HEK293T (cell line): ENCODE results near the gene AKT3.

Experiments
- CTCF ChIA-PET: fragments of 350-600 bp; formaldehyde crosslinking; extraction: SDS; loops from one replicate; lab custom pipeline; 2021; ENCODE audit warnings: antibody characterized with exemption, inconsistent platforms; lab: Yijun Ruan, JAX
- POLR2A ChIA-PET: fragments of 350-600 bp; formaldehyde crosslinking; extraction: SDS; loops from one replicate; lab custom pipeline; 2020; ENCODE audit warnings: antibody characterized with exemption, inconsistent platforms; lab: Yijun Ruan, JAX
- DNase-seq: peaks from one replicate; pipeline ENCODE4 v3.0.0; 2012; ENCODE audit warnings: mixed read lengths; ENCODE audit errors: extremely low spot score
- ARNT ChIP-seq: fragments of 450-650 bp; IDR thresholded peaks from 2 replicates; pipeline ENCODE4 v1.6.1; 2017; ENCODE audit warnings: mild to moderate bottlenecking
- BHLHE40 ChIP-seq: fragments of 450-650 bp; IDR thresholded peaks from 2 replicates; pipeline ENCODE4 v1.6.1; 2016; ENCODE audit warnings: mild to moderate bottlenecking, moderate library complexity, borderline replicate concordance
- CTBP1 ChIP-seq: fragments of 450-650 bp; IDR thresholded peaks from 2 replicates; pipeline ENCODE4 v1.6.1; 2016; ENCODE audit warnings: borderline replicate concordance
- ELF4 ChIP-seq: fragments of 450-650 bp; IDR thresholded peaks from 2 replicates; pipeline ENCODE4 v1.6.1; 2017; ENCODE audit warnings: antibody characterized with exemption
- FOXA1 ChIP-seq: fragments of 450-650 bp; IDR thresholded peaks from 2 replicates; pipeline ENCODE4 v1.6.1; 2016; ENCODE audit warnings: mild to moderate bottlenecking
- FOXK2 ChIP-seq: fragments of 450-650 bp; IDR thresholded peaks from 2 replicates; pipeline ENCODE4 v1.6.1; 2016; ENCODE audit warnings: mild to moderate bottlenecking
- FOXM1 ChIP-seq: fragments of 450-650 bp; IDR thresholded peaks from 2 replicates; pipeline ENCODE4 v1.6.1; 2017; ENCODE audit warnings: mild to moderate bottlenecking, borderline replicate concordance
- HDGF ChIP-seq: fragments of 450-650 bp; IDR thresholded peaks from 2 replicates; pipeline ENCODE4 v1.6.1; 2017; ENCODE audit warnings: antibody characterized with exemption, borderline replicate concordance
- L3MBTL2 ChIP-seq: fragments of 450-650 bp; conservative IDR thresholded peaks from 2 replicates; pipeline ENCODE4 v1.6.1; 2016; ENCODE audit warnings: mild to moderate bottlenecking
- LEF1 ChIP-seq: fragments of 450-650 bp; IDR thresholded peaks from 2 replicates; pipeline ENCODE4 v1.6.1; 2017; ENCODE audit warnings: mild to moderate bottlenecking, borderline replicate concordance
- NFRKB ChIP-seq: fragments of 450-650 bp; IDR thresholded peaks from 2 replicates; pipeline ENCODE4 v1.6.1; 2016; ENCODE audit warnings: mild to moderate bottlenecking, moderate library complexity
- SP1 ChIP-seq: fragments of 450-650 bp; IDR thresholded peaks from 2 replicates; pipeline ENCODE4 v1.6.1; 2017
- SUZ12 ChIP-seq: fragments of 450-650 bp; IDR thresholded peaks from 2 replicates; pipeline ENCODE4 v1.6.1; 2016; ENCODE audit warnings: mild to moderate bottlenecking
- TARDBP ChIP-seq: fragments of 450-650 bp; IDR thresholded peaks from 2 replicates; pipeline ENCODE4 v1.6.1; 2016
- ZNF384 ChIP-seq: fragments of 450-650 bp; IDR thresholded peaks from 2 replicates; pipeline ENCODE4 v1.6.1; 2016
- TF ChIP-seq, protein P1 (sequence below): fragments of 450-650 bp; IDR thresholded peaks from 2 replicates; pipeline ENCODE4 v1.6.1; 2016

The AKT3 gene

DNA sequence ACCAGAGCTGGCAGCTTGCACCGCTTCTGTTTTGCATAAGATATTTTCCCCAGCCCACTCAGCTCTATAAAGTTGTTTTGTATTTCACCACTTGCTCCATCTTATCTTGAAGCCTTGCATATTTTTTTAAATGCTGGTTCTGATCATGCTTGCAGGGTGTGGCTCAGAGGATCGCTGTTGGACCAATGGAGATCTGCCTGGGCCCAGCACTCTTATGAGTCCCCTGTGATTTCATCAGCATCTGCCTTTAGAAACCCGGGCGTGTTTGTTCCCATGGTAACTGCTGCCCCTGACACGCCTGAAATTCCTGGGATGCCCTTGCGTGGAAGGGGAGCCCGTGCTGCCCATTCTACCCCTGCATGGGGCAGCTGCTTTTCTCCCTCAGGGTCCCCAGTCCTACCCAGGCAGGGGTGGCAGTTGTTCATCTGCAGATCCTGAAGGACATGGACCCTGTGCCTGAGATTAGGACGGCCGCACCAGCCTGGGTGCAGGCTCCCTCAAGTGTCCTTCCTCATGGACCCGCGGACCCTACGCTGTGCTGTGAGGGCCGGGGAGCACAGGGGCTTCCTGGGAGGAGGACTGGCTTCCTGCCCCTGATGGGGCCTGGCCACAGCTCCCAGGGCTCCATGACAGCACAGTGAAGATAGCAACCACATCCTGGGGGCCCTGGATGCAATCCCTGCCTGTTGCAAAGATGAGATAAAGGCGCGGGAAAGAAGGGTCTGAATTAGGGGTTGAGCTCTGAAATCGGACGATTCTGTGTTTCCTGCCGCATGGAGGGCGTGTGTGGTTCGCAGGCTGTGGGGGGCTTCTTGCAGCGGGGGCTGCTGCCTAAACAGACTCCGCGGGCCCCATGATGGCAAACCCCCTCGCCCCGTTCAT lies 367.7 kb downstream of the AKT3 start:
- ChIA-PET CTCF (no interaction called here), POLR2A (no interaction called here)
- DNase-seq: no peak
- TF ChIP-seq L3MBTL2: no peak

DNA sequence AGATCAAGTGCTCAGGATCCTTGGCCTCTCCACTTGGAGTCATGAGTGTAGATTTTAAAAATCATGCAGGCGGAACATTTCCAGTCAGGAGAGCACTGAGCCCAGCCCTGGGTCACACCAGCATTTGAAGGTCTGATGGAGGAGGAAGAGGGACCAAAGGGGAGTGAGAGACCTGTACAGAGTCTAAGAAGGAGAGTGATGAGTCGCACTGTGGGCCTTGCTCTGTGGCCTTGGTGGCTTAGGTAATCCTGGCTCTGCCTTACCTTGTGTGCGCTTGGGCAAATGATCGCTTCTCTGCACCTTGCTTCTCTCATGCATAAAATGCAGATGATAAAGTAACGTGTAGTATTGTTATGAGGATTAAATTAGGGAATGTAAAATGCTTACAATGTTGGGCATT lies 368.9 kb downstream of the AKT3 start:
- TF ChIP-seq SP1 (no peak), SUZ12 (no peak), FOXK2 (no peak), ELF4 (no peak), LEF1 (no peak), L3MBTL2 (no peak), FOXM1 (no peak), BHLHE40 (no peak), ZNF384 (no peak), TARDBP (no peak), ARNT (no peak), CTBP1 (no peak), NFRKB (no peak), HDGF (no peak), FOXA1 (no peak)
- TF ChIP-seq, protein P1, sequence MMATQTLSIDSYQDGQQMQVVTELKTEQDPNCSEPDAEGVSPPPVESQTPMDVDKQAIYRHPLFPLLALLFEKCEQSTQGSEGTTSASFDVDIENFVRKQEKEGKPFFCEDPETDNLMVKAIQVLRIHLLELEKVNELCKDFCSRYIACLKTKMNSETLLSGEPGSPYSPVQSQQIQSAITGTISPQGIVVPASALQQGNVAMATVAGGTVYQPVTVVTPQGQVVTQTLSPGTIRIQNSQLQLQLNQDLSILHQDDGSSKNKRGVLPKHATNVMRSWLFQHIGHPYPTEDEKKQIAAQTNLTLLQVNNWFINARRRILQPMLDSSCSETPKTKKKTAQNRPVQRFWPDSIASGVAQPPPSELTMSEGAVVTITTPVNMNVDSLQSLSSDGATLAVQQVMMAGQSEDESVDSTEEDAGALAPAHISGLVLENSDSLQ: no peak
- CTCF ChIA-PET: no interaction called here
- no peak for DNase-seq
- POLR2A ChIA-PET: no interaction called here

DNA sequence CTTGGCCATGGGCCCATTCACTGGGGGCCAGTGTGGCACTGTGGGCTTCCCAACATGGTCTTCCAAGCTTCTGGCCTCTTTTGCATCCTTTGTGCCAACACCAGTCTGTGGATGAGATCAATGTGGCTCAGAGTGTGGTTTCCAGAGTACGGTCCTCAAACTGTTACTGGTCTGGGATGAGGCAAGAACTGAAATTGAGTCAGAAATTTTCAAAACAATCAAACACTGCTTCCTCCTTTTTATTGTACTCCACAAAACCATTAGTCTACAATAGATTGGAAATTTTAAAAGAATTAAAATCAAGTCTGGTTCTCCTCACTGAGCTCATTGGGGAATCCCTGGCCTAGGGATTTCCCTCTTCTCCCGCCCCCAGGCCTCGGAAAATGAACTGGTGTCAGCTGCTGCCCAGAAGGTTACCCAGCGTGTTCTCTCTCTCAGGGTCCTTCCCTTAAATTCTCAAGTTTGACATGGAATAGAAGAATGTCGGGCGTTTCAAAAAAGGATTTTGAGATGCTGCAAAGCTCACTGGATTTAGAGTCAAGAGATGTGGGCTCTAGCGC lies 372.2 kb downstream of the AKT3 start:
- ChIA-PET CTCF (interaction anchor here (1.0 kb wide), 1 partner anchor 86 kb away, joined by 3 read pairs; no protein-coding TSS in a partner anchor), POLR2A (no interaction called here)
- DNase-seq: no peak
- TF ChIP-seq ELF4: no peak
- no peak for TF ChIP-seq L3MBTL2
- no peak for TF ChIP-seq NFRKB
- TF ChIP-seq SUZ12: no peak
- no peak for TF ChIP-seq FOXM1
- TF ChIP-seq FOXA1: no peak
- TF ChIP-seq SP1: no peak
- TF ChIP-seq LEF1: no peak
- TF ChIP-seq CTBP1: no peak
- TF ChIP-seq, protein P1: no peak

DNA sequence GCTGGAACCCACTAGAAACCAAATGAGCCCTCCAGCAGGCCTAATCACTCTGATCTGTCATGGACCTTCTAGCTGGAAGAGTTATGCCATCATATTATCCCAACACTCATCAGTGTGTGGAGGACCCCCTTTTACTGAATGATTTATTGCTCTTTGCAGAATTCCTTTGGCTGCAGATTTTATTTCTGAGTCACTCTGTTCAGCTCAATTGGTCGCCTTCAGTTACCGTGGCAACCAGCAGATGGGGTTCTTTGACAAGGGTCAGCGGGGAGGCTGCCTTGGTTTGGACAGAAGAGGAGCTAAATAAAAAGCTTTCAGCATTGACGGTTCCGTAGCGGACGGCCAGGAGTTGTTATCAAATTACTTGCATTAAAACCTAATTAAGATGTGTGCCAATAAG lies 374.1 kb downstream of the AKT3 start:
- CTCF ChIA-PET: no interaction called here
- POLR2A ChIA-PET: no interaction called here
- DNase-seq: peak; percentile 32
- TF ChIP-seq TARDBP: no peak
- TF ChIP-seq, protein P1: peak; percentile 61

DNA sequence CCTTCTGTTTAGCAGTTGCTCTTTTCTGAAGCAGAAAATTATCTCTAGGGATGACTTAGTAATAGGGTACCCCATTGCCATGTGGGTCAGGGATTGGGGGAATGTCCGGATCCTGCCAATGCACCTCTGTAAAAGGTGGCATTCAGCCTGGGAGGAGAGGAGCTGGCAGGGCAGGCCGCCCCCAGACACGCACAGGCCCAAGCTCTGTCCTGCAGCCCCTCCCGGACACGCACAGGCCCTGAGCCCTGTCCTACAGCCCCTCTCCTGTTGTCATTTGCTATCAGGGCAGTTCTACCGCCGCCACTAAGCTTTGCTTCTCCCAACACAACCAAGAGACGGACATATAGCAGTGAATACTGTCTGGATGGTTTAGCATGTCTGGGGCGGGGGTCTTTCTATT lies 375.1 kb downstream of the AKT3 start:
- CTCF ChIA-PET: no interaction called here
- TF ChIP-seq ZNF384 (no peak), SP1 (no peak), L3MBTL2 (no peak), HDGF (no peak), ELF4 (no peak), CTBP1 (no peak), BHLHE40 (no peak), FOXA1 (no peak), LEF1 (no peak), ARNT (no peak), NFRKB (no peak)
- POLR2A ChIA-PET: no interaction called here
- no peak for DNase-seq

DNA sequence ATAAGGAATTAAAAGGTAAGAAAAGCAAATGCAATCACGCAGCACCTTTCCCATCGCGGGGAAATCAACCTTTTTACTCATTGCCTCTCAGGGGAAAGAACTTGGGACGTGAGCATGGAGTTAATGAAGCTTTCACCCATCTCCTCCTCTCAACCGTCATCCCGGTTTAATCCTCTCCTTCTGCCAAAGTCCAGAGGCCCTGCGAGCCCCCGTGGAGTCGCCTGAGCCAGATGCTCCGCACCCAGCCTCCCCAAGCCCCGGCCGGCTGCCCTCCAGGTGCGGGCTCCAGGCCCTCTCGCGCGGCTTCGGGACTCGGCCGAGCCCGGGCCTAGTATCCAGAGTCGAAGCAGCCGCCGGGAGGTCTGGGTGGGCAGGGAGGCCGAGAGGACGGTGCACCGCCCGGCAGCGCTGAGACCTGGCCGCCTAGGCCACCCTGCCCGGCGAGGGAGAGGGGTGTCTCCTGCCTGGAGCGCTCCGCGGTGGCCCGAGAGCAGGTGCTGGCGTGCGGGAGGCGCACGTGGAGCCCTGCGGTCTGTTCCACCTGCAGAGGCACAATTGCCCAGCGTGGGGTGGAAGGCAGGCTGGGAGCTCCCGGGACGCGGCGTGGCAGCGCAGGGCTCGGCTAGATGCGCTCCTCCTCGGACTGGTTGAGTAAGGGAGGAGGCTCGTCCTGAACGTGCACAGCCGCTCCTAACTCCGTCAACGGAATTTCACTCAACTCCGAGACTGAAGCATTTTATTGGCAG lies 375.7 kb downstream of the AKT3 start:
- DNase-seq: no peak
- no peak for TF ChIP-seq CTBP1
- TF ChIP-seq BHLHE40: no peak
- no peak for TF ChIP-seq LEF1
- TF ChIP-seq ARNT: no peak
- TF ChIP-seq SUZ12: no peak
- TF ChIP-seq FOXK2: no peak
- TF ChIP-seq, protein P1: no peak
- no peak for TF ChIP-seq FOXA1
- TF ChIP-seq ZNF384: no peak
- no peak for TF ChIP-seq FOXM1
- TF ChIP-seq ELF4: no peak
- no peak for TF ChIP-seq L3MBTL2
- no peak for TF ChIP-seq HDGF
- TF ChIP-seq TARDBP: no peak
- TF ChIP-seq NFRKB: no peak
- no peak for TF ChIP-seq SP1
- ChIA-PET CTCF (no interaction called here), POLR2A (no interaction called here)
